HG02759 (cell line): ENCODE measurements around the gene ATXN10.
"Not testable (repeated sequence)": the region's sequence is repeated elsewhere in the genome, so short reads cannot be mapped to it uniquely, and the experiment has no call there.

Experiments
- ATAC-seq: cut with Tn5 transposase; IDR thresholded peaks from one replicate; pipeline ENCODE4 v1.9.1; 2021; ENCODE audit warnings: mild to moderate bottlenecking, moderate library complexity; ENCODE audit not compliant: unreplicated experiment

ATXN10 gene

GRCh38 chr22:45704648-45705047 is 33.0 kb downstream of the ATXN10 start:
- ATAC-seq: no peak

DNA sequence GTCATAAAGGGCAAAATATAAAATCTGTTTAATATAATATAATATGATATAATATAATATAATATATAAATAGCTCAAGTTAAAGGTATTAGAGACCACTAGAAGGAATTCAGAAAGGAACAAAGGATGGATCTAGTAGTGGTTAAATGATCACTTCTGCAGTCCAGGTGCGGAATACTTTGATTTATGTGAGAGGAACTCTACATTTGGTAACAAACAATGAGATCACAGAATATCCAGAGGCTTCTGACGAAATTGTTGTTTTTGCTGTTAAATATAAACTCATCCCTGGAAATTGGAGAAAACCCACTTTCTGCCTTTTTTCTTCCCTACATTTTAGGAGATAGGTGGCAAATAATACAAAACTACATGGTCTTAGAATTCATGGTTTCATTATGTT is 36.0 kb downstream of the ATXN10 start:
- no peak for ATAC-seq

DNA sequence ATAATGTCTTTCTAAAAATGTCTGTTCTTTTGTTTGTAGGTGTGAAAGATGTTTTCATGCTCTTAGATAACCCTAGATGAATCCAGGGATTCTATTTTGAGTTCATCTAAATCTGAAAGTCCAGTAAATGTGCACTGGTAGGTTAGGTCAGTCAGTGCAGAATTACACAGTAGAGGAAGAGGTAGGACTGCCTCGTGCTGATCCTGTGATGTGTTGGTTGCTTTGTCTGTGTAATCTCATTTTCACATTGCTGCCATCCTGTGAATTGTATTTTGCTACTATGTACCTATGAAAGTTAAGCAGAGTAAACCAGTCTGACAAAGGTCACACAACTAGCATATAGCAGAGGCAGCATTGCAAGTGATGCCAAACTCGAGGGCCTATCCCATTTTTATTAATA is 36.5 kb downstream of the ATXN10 start:
- no peak for ATAC-seq

GRCh38 chr22:45709060-45709739 is 37.6 kb downstream of the ATXN10 start:
- no peak for ATAC-seq

DNA sequence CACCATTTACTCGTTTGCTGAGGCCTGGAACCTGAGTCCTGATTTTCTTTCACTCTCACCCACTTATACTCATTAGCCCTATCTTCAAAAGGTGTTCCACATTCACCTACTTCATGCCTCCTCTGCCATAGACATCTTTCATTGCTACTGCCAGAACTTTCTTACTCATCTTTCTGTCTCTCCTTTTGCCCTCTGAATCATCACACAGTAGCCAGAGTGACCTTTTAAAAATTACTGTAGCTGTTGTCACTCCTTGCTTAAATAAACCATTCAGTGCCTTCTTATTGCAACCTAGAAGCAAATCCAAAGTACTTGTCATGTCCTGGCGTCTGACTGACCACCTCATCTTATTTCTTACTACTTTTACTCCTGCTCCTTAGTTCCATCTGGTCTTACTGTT is 38.2 kb downstream of the ATXN10 start:
- no peak for ATAC-seq

DNA sequence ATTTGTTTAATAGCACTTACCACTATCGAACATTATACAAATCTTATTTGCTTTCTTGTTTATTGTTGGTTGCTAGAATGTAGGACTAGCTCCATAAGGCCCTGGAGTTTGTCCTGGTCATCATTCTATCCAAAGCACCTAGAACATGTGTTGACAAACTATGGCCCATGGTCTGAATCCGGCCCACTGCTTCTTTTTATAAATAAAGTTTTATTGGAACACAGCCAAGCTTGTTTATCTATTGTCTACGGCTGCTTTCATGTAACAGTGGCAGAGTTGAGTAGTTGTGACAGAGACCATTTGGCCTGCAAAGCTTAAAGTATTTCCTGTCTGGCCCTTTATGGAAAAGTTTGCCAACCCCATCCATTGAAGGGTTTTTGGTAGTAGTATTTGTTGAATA is 38.8 kb downstream of the ATXN10 start:
- no peak for ATAC-seq

GRCh38 chr22:45714390-45714789 is 42.8 kb downstream of the ATXN10 start:
- ATAC-seq: not testable (repeated sequence)

DNA sequence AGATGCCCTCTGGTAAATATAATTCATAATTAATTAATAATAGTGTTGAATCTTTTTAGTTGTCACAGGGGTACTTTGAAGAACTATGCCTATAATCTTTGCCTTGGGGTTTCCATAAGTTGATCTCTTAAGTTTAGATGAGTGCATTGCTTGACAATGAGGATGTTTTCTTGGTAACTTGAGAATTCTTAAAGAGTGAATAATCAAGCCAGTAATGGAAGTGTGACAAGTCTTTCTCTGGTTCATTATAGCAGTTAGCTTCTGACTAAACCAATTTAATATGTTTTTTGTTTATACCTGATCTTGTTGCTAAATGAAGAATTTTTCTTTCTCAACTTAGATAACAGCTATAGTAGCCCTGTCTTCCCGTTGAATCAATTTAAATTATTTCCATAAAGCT is 46.2 kb downstream of the ATXN10 start:
- no peak for ATAC-seq

DNA sequence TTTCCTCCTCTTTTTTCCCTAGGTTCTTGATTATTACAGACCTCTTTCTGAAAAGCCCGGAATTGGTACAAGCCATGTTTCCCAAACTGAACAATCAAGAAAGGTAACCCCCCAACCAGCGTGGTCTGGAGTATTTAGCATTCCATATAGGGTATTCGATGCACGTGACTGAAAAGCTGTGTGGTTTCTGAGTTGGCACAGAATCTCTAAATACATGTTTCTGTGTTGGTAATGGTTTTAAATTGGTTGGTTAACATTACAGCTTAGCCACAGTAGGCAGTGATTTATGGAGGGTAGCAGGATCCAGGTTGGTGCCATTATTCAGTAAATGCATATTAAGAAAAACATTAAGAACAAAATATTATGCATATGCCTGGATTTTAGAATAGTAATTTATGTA is 46.8 kb downstream of the ATXN10 start:
- ATAC-seq: no peak

- no peak for ATAC-seq
These were observed 49.3 kb downstream of the ATXN10 start for GRCh38 chr22:45720839-45721378.

- ATAC-seq: no peak
These were observed 50.4 kb downstream of the ATXN10 start for GRCh38 chr22:45722006-45722405.

- no peak for ATAC-seq
These were observed 54.4 kb downstream of the ATXN10 start for GRCh38 chr22:45726081-45726480.

DNA sequence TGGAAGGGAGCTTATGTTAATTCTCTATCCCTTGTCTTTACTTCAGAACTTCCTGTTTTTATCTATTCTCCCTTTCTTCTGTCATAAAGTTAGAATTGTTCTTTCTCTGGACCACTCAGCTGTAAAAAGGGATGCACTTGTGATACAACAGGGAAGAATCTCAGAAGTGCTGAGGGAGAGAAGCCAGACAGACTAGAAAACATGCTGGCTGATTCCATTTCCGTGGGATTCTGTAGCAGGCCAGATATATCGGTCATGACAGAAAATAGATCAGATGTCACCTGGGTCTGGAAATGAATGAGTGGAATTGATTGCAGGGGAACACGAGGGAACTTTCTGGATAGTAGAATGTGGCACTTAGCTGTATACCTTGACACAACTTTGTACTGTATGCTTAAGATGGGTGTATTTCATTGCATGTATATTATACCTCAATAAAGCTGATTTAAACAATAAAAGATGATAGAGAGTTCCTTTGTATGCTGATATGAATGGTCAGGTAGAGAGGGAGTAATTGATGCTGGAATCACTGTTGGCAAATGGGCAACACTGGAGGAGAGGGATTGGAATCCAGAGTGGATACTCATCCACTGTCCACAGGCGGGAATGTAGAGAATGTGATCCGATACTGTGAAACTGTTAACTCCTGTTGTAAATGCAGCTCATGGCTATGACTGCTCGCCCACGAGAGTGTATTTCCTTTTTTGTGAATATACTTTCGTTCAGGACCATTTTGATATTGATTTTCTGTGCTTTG is 59.6 kb downstream of the ATXN10 start:
- ATAC-seq: no peak

DNA sequence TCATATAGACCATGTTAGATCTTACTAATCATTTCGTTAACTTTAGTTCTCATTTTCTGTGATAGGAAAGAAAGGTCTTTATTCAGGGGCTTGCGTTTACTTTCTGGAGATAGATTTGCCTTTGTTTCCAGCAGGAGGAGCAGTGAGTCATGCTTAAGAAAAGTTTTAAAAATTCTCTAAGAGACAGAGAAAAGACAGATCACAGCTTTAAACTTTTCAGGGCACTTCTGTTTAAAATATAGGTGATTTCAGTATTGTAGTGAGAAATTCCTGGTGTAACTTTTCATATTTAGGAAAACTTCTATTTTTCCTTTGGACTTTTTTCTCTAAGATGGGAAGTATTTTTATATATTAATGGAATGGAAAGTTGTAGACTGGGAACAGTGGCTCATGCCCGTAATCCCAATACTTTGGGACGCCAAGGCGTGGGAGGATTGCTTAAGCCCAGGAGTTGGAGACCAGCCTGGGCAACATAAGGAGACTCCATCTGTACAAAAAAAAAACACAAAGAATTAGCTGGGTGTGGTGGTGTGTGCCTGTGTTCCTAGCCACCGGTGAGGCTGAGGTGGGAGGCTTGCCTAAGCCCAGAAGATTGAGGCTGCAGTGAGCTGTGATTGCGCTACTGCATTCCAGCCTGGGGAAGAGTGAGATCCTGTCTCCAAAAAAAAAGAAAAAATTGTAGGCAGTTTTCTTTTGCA is 60.3 kb downstream of the ATXN10 start:
- no peak for ATAC-seq

- no peak for ATAC-seq
These were observed 63.6 kb downstream of the ATXN10 start for GRCh38 chr22:45735273-45735672.

DNA sequence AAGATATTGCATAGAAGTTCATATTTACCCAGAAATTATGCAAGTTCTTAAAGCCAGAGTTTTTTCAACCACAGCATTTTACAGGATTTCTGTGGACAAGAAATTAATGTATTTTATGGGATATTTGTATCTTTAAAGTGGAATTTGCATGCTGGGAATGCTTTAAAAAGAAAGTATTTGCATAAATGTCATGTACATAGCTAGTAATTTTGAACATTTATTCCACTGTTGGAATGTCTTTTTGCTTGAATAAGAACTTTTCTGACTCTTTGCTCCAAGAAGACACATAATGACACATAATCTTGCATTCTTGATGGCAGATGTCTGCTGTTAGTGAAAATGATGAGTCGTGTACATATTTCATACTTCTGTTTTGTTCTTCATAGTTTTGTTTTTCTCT is 66.6 kb downstream of the ATXN10 start:
- no peak for ATAC-seq

DNA sequence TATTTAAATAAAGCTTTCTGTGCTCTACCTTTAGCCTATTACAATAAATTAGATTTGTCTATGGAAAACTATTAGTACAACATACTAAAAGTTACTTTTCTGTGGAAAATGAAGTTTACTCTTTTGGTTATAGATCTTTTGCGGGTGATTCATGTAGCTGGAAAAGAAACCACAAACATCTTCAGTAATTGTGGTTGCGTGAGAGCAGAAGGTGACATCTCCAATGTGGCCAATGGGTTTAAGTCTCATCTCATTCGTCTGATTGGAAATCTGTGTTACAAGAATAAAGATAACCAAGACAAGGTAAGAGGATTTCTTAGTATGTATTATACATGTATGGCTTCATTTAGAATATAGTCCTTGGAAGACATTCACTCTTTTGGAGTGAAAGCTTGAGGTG is 68.6 kb downstream of the ATXN10 start:
- ATAC-seq: no peak

DNA sequence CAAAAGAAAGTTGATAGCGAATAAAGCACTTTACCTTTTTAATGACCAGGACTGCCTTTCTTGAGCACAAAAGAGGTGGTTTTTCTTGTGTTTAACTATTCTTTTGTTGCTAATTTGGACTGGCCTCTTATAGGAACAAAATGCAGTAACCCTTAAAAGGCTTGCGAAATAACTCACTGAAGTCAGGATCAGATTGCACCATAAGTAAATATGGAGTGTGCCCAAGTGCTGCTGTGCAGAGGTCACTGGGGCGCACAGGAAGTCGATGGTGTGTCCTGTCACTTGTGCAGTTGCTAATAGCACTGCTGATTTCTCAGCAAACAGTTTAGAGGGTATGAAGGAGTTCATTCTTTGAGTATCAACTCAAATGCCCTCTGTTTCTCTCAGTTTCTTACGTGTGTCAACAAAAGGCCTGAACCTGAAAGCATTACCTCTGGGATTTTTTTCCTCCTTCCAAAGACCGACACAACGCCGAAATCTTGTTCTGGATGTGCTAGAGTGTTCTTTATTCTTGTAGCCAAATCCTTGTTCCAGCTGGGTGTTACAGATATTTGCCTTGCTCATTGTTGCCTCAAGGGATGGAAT is 71.3 kb downstream of the ATXN10 start:
- ATAC-seq: no peak

- ATAC-seq: no peak
These were observed 72.1 kb downstream of the ATXN10 start for GRCh38 chr22:45743687-45744086.

DNA sequence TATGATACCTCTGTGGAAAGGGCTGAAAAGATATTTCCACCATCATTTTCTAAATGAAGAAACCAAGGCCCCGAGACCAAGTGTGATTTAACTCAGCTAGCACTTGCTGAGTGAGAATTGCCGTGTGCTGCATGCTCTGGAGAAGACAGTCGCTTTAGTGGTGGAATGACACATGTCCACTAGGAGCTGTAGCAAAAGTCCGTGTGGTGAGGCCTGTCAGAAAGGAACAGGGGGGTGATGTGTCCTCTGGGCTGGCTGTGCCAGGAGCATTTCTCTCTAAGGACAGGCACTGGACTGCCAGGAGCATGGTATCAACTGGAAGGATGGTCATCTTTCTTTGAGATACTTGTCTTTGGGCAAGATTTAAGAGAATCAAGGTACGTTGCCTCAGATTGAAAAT is 72.8 kb downstream of the ATXN10 start:
- no peak for ATAC-seq

DNA sequence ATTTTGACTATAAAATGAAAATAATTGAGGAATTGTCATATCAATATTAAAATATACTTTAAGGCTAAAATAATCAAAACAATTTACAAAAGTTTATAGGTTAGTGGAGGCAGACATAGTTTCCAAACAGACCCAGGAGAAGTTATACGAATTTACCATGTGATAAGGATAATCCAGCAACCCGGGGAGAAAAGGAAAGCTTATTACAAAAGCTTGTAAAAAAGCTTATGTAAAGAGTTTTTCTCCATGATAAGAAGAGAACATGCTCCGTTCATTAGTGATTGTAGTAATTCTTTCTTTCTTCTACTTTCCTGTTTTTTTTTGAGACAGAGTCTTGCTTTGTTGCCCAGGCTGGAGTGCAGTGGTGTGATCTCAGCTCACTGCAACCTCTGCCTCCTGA is 79.0 kb downstream of the ATXN10 start:
- no peak for ATAC-seq
